HG02981 (cell line): ENCODE results near the gene PSMB2.

Experiments
- ATAC-seq: cut with Tn5 transposase; IDR thresholded peaks from one replicate; pipeline ENCODE4 v1.9.1; 2021; ENCODE audit warnings: mild to moderate bottlenecking, moderate library complexity; ENCODE audit not compliant: unreplicated experiment

PSMB2 gene

DNA sequence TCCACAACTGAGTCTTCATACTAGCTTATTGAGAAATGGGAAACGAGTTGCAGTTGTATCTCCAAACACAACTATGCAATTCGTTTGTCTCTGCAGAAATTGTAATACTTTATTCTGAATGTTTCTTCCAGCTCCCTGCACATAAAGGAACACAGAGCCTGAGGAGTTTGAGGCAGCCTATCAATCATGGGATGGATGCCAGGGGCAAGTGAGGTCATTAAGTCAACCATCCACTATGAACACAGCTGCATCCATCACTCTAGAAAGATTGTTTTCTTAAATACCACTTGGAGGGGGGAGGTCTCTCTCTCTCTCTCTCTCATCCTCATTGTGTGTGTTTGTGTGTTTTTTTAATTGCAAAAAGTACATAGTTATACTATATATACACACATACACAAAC lies 2.9 kb upstream of the PSMB2 start:
- ATAC-seq, result no peak

DNA sequence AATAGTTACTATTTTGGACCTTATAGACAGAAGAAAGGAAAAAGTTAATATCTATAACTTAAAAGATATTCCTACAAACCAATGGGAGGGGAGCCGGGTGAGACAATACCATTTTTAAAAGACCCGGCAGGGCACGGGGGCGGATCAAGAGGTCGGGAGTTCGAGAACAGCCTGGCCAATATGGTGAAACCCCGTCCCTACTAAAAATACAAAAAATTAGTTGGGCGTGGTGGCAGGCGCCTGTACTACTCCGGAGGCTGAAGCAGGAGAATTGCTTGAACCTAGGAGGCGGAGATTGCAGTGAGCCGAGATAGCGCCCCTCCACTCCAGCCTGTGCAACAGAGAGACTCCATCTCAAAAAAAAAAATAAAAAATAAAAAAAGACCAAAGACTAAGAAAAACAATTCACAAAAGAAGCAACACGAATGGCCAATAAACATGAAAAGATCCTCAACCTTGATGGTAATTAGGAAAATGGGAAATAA lies 1.2 kb upstream of the PSMB2 start:
- ATAC-seq, result no peak

DNA sequence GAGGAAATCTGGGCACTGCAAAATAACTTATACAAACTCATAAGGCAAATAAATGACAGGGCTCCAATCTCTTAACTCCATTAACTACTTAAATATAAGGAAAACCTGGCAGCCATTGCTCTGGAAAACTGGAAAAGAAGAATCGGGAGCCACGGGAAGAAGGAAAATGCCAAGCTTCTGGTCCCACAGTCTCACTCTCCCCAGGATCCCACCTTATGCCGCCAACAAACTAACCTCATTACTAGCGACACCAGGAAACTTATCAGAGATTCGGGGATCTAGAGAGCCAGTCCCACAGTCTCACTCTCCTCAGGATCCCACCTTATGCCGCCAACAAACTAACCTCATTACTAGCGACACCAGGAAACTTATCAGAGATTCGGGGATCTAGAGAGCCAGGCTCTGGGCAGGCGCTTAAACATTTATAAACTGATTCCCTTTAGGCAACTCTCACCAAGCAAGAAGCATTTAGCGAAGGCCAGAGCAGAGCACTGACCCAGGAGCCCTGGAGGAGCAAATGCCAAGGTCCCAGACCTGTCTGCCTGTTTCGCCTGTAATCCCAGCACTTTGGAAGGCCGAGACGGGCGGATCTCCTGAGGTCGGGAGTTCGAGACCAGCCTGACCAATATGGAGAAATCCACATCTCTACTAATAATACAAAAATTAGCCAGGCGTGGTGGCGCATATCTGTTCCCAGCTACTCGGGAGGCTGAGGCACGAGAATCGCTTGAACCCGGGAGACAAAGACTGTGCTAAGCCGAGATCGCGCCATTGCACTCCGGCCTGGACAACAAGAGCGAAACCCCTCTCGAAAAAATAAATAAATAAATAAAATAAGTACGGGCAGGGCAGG lies 720 bp downstream of the PSMB2 start:
- no peak for ATAC-seq

DNA sequence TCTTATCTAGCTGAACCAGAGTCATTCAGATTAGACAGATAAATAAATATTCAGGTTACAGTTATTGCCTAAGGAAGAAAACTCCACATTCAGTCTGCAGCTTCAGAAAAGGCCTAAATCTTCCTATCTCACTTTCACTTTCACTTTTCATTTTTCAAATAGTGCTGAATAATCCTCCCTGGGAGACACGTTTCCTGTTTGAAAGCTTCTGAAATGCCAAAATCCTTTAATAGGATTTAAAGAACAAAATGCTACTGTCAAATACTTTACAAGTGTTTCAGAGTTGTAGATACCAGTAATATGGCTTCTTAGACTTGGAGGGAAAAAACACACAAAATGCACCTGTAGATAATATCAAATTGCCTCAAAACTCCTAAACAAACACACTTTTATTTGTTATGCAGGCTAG lies 3.9 kb downstream of the PSMB2 start:
- ATAC-seq, result no peak

DNA sequence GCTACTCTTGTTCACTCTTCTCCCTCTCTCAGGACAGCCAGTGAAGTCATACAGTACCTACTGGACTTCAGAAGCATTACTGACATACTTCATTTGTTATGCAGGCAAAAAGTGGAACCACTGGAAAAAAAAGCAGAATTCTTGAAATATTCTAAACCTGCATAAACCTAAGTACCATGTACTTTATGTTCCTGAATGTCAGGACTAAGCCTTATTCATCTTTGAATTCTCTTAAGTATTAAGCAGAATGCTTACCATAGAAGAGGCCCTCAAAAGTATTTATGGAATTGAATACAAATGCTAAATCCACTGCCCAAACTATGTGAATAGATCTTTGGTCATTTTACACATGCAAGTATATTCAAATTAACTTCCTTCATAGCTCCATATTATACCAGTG lies 7.8 kb downstream of the PSMB2 start:
- no peak for ATAC-seq

DNA sequence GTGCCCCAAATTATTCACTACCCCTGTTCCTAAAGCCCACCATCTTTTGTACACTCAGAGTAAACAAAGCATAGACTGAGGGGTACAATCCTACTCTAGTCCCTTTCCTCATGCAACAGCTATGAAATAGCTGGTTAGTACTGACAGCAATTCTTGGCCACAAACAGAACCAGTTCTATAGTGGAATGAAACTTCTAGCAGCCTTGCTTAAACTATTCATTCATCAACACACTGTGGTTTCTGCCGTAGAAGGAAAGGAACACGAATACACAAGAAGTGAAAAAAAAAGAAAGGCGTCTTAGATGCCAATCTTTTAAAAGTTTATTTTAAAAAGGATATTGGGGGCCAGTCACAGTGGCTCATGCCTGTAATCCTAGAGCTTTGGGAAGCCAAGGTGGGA lies 9.9 kb downstream of the PSMB2 start:
- ATAC-seq, result no peak

DNA sequence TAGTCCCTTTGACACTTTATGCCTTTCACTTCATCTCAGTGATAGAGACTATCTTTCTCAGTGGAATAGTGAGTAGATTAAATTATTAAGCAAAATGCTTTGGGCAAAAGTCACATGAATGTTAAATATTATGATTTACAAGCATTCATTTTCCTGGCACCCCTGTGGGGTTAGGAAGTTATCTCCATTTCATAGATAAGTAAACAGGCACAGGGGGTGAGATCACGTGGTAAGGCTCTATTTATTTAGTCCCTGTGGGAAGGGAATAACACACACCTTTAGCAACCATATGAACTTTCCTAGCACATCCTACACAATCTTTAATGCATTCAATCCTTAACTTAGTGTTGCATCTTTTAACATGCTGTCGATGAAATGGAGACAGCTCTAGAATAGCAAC lies 12.3 kb downstream of the PSMB2 start:
- ATAC-seq, result no peak

DNA sequence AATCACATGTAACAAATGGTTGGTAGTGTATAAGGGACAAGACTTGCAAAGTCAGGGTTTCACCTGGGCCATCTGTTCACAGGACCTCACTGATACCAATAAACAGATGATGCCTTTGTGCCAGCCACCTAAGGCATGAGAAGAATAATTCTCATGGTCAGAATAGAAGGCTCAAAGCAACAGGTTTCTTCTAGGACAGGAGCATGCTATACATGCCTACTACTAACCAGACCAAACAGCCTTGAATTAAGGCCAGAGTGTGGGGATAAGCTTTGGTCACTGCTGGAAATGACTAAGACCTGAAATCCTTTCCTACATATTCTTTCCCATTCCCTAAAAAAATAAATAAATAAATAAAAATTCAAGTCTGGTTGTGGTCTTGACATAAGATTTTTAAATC lies 17.5 kb downstream of the PSMB2 start:
- no peak for ATAC-seq

DNA sequence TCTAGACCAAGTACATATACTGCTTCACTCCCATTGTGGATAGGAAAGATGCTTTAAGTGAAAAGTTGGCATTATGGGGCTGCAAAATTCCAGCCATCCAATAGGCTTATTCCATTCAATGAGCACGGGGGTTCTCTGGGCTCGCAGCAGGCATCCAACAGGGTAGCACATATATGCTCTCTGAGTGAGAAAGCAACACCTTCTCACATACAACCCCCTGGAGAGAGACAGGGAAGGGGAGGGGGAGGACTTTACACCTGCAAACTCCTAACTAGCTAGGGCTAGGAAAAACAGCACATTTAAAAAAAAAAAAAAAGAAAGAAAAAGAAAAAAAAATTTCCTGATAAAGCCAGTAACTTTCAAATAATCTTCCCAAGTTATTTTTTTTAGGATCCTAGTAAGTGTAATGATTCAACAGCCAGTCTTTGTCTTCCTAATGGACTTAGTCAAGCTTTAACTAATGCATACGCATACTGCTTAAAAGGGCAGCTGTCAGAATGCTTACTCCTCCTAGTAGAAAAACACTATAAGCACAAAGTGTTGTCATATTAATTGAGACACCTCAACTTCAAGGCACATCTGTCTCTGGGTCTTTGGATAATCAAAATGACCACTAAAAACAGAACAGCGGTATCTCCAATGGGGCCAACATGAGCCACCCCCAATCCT lies 18.7 kb downstream of the PSMB2 start:
- no peak for ATAC-seq

DNA sequence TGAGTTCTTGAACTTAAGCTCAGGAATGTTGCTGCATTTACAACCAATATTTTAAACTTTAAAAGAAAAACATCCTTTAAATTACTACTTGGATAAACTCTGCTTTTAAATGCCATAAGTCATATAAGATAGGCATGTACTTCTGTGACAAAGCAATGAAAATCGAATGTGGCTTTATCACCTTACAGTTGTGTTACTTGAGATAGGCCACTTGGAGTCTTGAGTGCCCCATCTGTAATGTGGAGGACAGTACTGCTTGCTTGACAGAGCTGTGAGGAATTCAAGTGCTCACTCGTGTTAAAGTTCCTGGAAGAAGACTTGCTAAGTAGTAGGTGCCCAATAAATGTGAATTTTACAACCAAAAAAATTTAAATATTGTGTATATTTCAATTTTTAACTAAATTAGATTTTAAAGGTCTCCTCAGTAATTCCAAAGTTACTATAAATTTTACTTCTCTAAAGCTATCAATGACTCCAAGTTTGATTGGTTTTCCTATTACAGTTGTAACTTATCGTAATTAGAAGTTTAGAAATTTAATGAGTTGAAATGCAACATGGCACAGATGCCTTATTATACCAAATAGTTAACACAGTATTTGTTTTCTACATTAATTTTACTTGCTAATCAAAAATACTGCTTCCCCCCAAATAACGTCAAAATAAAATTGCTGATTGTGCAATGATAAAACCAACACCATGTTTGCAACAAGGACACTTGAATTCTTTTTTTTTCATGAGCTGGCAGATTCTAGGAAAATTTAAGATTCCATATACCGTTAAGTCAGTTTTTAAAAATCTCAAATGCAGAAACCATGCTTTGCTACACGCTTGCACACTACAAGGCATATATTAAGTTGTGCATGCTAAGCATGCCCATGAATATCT lies 21.8 kb downstream of the PSMB2 start:
- no peak for ATAC-seq

DNA sequence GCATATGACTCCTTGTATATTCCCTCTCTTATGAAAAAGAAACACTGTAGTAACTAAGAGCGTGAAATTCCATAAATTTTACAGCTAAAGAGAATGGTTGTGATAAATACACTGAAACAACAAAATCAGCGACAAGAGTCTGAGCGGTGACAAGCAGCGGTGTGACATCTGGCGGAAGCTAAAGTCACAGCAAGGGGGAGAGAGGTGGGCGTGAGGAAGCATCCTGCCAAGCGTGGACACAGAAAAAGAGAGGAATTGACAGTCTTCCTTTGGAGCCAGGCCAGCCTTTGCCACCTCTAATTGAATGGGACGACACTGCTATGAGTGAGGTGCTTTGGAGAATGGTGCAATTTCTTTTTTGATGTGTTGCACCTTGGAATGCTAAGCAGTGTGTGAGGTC lies 25.9 kb downstream of the PSMB2 start:
- ATAC-seq, result no peak

DNA sequence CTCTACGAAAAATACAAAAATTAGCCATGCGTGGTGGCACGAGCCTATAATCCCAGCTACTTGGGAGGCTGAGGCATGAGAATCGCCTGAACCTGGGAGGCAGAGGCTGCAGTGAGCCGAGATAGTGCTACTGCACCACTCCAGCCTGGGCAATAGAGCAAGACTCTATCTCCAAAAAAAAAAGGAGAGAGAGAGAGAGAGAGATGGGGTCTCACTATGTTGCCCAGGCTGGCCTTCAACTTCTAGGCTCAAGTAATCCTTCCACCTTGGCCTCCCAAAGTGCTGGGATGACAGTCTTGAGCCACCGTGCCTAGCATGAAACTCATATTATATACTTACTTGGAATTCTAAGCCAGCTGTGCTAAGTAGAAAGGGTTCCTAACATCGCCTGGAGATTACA lies 29.7 kb downstream of the PSMB2 start:
- ATAC-seq, result no peak

DNA sequence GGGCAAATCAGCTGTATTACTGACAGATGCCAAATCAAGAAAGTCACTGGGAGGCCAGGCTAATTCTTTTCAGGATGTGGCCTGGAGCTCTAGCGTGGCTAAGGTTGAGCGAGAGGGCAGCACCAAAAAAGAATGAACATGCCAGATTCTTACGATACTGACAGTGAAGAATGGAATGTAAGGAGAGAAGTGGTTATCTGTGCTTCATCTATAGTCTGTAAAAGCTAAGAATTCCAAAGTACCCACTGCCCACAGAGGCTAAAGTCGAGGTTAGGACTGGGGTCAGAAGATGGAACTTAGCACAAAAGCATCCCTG lies 35.5 kb downstream of the PSMB2 start:
- ATAC-seq, result no peak

DNA sequence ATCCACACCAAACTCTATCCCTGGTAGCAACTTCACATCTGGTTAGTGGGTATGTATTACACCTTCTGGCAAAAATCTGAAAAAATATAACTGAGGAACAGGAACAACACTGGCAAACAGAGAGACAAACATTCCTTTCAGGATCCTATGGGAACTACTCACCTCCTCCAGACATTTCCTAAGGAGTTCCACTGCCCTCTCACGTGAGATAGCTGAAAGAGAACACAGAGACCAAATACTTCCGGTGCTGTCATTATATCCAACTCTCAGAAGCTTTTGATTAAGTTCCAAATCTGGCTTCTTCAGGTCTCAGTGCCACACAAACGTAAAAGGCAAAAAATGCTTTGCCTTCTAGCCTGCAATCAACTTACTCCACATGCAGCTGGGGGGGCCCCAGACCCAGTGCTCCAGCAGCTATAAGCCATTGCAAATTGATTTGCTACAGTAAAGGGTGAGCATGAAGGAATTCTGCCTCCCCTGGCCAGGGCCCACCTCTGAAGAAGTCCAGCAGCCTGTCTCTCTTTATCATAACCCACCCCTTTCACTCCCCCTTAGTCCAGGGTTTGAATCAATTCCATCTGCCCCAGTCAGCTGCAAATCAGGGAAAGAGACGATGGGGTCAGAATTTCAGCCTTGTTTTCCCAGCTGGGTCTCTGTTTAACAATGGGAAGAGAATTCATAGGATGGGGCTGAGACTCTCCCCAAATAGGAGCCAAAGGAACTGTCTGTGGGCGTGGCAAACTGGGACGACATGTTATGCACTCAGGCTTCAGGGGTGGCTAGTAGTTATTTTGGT lies 36.1 kb downstream of the PSMB2 start:
- no peak for ATAC-seq

DNA sequence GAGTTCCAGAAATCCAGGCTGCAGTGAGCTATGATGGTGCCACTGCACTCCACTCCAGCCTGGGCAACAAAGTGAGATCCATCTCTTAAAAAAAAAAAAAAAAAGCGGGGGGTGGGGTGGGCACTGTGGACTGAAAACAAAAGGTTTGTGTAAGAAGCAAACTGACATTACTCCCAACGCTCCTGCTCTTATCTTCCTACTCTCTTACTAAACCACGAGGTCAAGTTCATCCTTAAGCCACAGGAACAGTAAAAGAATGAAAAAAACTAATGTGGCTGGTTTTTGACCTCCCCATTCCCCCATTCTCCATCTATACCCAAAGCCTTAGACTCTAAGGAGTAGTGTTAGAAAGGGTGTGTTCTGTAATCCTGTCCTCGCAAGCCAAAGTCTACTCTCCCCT lies 37.4 kb downstream of the PSMB2 start:
- no peak for ATAC-seq

DNA sequence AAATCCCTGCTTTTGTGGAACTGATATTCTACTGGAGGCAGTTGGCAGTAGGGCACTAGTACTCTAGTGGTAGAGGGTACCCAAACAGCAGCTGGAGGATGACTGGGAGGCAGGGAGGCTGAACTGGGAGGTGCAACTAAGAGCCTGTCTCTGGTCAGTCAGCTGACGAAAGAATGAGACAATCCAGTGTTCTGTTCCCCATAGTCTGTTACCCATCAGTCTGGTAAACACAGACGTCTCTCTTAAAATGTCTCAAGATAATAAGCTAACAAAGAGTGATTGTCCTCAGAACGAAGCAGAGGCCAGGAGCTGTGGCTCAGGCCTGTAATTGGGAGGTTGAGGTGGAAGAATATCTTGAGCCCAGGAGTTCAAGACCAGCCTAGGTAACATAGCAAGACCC lies 37.9 kb downstream of the PSMB2 start:
- ATAC-seq, result no peak

DNA sequence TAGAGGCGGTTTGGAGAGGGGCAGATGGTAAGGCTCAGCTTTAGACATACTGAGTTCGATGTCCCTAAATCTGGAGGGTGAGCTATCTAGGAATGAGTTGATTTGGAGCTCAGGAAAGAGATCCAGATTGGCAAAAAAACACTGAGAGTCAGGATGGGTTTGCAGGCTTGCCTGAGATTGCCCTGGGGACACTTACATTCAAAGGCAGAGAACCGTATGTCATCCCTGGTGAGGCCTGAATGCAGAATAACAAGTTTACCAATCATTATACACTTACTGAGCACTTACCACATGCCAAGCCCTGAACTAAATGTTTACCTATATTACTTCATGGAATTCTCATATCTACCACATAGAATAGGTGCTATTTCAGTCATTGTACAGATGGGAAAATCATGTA lies 40.7 kb downstream of the PSMB2 start:
- ATAC-seq, result no peak

DNA sequence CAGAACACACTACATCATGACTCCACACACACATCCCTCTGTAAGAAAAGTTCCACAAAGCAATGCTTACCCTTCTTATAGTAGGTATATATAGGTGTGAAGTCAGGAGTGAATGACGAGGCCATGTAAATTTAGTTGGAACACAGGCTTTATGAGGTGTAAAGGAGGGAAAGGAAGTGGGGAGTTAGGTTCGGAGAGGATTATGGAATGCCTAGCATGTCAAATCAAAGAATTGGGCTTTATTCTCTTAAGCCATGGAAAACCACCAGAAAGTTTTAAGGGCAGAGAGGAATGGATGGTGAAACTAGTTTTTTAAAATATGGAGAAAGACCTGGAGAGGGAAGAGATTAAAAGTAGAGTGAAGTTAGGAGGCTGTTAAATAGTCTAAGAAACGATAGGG lies 41.9 kb downstream of the PSMB2 start:
- ATAC-seq, result no peak

DNA sequence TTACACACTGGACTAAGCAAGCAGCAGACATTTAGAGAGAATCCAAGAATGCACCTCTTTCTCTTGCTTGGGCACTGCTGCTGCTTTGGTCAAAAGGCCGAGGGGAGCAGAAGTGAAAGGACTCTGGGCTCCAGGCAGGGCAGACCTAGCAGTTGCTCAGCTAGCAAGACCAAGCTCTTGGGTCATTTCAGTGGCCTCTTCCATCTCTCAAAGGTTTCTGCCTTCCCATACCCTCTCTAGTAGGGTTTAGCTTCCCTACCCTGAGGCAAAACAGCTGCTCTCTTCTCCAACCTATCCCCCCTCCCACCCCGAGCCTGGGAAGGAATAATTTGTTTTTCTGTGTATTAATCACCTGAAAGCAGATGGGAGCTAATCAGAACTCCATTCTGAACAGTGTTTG lies 42.4 kb downstream of the PSMB2 start:
- ATAC-seq, result no peak

DNA sequence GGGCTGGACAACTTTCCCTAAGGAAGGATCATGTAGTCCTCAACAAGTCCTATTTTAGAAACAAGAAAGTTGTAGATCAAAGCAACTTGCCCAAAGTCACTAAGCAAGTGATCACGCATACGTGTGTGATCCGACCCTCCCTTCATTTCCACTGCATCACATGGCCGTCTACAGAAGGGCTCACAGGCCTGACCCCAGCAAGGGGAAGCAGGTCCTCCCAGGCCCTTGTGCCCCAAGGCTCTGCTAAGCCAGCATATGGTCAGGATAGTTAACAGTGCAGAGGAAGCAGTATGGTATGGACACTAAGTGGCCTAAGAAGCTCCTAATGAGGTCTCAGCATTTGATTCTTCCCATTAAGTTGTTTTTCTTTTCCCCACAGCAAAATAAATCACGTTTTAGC lies 43.5 kb downstream of the PSMB2 start:
- no peak for ATAC-seq

DNA sequence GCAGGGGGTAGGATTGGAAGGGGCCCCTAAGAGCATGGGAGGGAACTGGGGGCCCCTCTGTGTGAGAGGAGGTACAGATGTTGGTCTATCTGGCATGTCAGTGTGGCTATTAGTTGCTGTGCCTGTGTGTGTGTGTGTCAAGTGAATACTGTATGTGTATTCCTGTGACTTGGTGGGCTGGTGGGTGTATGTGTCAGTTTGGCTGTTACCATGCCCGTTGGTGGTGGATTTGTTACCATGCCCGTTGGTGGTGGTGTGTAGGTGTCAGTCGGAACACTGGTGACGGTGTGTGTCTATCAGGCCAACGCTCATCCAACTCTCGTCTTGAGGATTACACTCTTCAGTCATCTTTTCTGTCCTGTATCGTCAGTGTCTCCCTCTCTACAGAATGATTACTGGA lies 45.6 kb downstream of the PSMB2 start:
- ATAC-seq, result no peak
